NCI-H82 treated with DMSO at 0.1 percent for 48 hours (cell line): ENCODE measurements around the gene YTHDC2.
A peak's percentile ranks its signal among the peaks of the same experiment; 100 is the strongest.
"Not testable (repeated sequence)": the region's sequence is repeated elsewhere in the genome, so short reads cannot be mapped to it uniquely, and the experiment has no call there.

Source experiments
- DNase-seq: peaks from one replicate; lab custom pipeline; 2025; ENCODE audit not compliant: unreplicated experiment; lab: John Stamatoyannopoulos, UW

Gene YTHDC2

GRCh38 chr5:113600255-113600905 is 86.9 kb downstream of the YTHDC2 start:
- DNase-seq: no peak

- DNase-seq: no peak
Measured at GRCh38 chr5:113601423-113601822, 87.9 kb downstream of the YTHDC2 start.

- DNase-seq: not testable (repeated sequence)
Measured at GRCh38 chr5:113603246-113603645, 89.8 kb downstream of the YTHDC2 start.

- DNase-seq: no peak
Measured at GRCh38 chr5:113606298-113607134, 93.0 kb downstream of the YTHDC2 start.

- no peak for DNase-seq
Measured at GRCh38 chr5:113607361-113607760, 93.9 kb downstream of the YTHDC2 start.

- DNase-seq: peak; percentile 40
Measured at GRCh38 chr5:113608113-113608596, 94.7 kb downstream of the YTHDC2 start.

- DNase-seq: peak; percentile 64
Measured at GRCh38 chr5:113612060-113612496, 98.6 kb downstream of the YTHDC2 start.

- no peak for DNase-seq
Measured at GRCh38 chr5:113614191-113614590, 100.7 kb downstream of the YTHDC2 start.

- DNase-seq: no peak
Measured at GRCh38 chr5:113615708-113616107, 102.2 kb downstream of the YTHDC2 start.

- DNase-seq: no peak
Measured at GRCh38 chr5:113617191-113617796, 103.8 kb downstream of the YTHDC2 start.

GRCh38 chr5:113632996-113633395 is 119.5 kb downstream of the YTHDC2 start:
- DNase-seq: no peak

GRCh38 chr5:113634957-113635356 is 121.5 kb downstream of the YTHDC2 start:
- no peak for DNase-seq

GRCh38 chr5:113641715-113642114 is 128.2 kb downstream of the YTHDC2 start:
- DNase-seq: no peak
